Fibroblast of skin of right quadriceps (primary cell): ENCODE measurements around the gene B3GAT1.
"Not testable (repeated sequence)": the region's sequence is repeated elsewhere in the genome, so short reads cannot be mapped to it uniquely, and the experiment has no call there.

Experiments used
- DNase-seq: peaks from one replicate; pipeline ENCODE4 v3.0.0-alpha.2; 2013

The B3GAT1 gene, protein sequence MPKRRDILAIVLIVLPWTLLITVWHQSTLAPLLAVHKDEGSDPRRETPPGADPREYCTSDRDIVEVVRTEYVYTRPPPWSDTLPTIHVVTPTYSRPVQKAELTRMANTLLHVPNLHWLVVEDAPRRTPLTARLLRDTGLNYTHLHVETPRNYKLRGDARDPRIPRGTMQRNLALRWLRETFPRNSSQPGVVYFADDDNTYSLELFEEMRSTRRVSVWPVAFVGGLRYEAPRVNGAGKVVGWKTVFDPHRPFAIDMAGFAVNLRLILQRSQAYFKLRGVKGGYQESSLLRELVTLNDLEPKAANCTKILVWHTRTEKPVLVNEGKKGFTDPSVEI

DNA sequence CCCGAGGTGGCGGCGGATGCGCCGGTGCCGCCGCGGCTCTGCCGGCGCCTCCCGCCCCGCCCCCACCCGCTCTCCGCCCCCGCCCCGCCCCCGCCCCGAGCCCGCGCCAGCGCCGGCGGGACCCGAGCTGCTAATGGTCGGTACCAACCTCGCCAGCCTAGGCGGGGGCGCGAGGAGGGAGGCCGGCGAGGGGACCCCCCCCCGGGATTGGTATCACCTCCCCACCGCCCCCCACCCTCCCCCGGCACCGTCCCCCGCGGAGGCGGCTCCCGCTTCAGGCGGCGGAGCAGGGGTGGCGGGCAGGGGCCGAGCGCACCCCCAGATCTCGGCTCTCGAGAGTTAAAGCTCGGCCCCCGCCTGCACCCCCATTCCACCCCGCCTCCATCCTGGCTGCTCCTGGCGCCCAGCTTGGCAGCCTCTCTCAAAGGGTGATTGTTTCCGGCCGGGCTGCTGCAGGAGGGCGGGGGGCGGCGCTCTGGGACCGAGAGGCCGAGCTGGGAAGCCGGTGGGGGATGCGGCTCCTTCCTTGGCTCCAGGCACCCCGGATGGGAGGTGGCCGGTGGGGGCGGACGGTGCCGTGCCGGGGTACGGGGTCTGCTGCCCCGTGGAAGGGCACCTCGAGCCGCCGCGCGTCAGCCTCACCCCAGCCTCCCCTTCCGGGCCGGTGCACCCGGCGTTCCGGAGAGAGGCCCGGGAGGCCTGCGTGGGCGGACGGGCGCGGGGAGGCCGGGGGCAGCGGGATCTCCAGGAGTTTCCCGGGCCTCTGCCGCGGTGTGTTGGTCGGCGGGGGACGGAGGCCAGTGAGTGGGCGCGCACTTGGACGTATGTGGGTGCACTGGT, at the start of gene B3GAT1:
Gene B3GAT1, minus strand, starts transcription at position 40 of the 840 bp plus-strand sequence. CDS start 24,583 bp downstream, outside the sequence.
- DNase-seq, result no peak

DNA sequence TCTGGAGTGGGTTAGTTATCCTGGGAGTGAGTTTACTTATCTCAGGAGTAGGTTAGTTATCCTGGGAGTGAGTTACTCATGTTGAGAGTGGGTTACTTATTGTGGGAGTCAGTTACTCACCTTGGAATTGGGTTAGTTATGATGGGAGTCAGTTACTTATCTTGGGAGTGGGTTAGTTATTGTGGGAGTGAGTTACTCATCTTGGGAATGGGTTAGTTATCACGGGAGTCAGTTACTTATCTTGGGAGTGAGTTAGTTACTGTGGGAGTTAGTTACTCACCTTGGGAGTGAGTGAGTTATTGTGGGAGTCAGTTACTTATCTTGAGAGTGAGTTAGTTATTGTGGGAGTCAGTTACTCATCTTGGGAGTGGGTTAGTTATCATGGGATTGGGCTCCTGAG, 49.6 kb upstream of the B3GAT1 start:
- no peak for DNase-seq

DNA sequence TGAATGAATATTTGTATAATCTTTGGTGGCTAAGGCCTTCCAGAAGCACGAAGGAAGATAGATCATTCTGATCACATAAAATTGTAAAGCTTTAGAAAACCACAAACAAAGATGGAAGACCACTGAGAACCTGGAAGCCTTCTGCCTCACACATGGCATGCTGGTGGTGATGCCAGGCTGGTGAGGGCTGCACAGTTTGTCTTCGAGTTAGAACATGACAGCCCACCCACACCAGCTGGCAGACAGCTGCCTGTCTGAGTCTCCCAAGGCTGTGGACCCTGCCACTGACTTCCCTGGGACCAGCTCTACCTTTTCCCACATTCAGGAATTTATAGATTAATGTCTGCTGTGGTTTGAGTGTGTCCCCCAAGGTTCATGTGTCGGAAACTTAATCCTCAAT, 48.8 kb upstream of the B3GAT1 start:
- no peak for DNase-seq

DNA sequence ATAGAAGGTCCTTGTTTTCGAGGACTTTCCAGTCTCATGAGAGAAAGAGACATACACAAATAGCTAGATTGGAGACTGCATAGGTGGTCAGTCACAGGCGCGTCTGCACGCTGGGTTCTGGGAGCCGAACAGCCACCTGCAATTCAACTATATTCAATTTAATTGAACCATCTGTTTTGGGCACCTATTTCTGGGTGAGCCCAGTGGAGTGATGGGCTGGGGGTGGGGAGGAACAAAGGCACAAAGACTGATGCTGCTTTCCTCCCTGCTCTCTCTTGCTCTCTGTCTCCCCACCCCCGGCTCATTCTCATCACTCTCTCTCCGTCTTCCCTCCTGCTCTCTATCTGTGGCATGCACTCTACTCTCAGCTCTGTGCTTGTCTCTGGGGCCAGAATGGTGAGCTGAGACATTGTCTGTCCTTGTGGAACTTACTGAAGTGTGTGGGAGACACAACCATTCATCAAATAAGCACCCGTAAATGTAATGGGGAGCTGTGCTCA, 48.1 kb upstream of the B3GAT1 start:
- DNase-seq, result no peak

DNA sequence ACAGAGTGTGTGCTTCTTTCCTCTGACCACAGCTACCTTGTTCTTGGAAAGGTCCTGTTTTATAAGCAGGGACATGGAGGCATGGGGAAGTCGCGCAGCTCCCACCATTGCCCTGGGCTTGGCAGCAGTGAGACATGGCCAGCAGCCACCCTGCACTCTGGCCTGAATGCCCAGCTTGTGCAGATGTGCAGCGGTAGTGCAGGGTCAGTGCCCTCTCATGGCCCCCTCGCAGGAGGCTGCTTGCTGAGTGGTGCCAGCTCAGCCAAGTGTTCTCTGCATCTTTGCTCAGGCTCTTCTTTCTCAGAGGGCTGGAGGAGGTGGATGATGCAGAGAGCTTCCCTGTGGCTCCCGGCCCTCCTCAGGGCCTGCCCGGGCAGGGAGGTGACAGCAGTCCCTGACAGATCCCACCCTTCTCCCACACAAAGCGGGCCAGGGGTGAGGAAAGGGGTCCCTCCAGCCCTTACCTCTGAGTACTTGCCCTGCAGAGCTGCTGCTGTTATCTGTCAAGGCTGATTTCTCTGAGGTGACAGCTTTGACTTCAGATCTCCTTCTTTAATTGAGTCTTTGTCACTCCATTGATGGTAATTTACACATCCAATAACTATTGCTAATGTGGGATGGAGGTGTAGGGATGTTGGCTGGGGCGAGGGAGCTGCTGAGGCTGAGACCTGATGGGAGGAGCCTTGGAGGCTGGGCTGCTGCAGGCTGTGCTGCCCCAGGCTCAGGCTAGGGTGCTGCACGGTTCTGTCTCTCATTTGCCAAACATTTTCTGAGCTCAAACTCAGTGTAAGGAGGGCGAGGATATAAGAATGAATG, 47.4 kb upstream of the B3GAT1 start:
- no peak for DNase-seq

DNA sequence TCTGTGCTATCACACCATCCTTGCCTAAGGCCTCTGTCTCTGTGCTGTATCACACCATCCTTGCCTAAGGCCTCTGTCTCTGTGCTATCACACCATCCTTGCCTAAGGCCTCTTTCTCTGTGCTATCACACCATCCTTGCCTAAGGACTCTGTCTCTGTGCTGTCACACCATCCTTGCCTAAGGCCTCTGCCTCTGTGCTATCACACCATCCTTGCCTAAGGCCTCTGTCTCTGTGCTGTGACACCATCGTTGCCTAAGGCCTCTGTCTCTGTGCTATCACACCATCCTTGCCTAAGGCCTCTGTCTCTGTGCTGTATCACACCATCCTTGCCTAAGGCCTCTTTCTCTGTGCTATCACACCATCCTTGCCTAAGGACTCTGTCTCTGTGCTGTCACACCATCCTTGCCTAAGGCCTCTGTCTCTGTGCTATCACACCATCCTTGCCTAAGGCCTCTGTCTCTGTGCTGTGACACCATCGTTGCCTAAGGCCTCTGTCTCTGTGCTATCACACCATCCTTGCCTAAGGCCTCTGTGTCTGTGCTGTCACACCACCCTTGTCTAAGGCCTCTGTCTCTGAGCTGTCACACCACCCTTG, 45.5 kb upstream of the B3GAT1 start:
- DNase-seq, result not testable (repeated sequence)

DNA sequence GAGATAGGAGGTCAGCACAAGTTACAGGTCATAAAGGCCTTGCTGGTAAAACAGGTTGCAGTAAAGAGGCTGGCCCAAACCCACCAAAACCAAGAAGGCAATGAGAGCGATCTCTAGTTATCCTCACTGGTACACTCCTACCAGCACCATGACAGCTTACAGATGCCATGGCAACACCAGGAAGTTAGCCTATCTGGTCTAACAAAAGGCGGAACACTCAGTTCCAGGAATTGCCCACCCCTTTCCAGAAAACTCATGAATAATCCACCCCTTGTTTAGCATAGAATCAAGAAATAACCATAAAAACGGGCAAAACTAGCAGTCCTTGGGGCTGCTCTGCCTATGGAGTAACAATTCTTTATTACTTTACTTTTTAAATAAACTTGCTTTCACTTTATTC, 43.5 kb upstream of the B3GAT1 start:
- no peak for DNase-seq

DNA sequence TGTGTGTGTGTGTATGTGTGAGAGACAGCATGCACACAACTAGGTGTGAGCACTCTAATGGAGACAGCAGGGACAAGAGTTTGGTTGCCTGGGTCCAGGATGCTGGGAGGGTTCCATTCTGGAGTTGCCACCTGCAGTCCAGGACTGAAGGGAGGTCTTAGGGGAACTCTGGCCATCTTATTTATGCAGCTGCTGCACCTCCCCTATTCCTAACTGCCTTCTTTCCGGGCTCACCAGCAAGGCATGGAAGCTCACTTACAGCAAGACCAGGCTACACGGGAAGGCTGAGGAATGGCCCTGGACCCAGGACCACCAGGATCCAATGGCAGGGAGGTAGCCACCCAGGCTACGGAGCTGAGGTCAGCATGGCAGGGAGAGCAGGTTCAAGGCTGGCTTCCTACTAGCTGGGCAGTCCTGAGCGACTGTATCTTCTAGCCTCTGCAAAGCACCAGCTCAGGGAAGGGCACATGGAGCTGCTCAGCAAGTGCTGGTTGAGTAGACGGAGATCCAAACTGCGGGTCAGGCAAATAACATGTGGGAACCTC, 42.2 kb upstream of the B3GAT1 start:
- no peak for DNase-seq

DNA sequence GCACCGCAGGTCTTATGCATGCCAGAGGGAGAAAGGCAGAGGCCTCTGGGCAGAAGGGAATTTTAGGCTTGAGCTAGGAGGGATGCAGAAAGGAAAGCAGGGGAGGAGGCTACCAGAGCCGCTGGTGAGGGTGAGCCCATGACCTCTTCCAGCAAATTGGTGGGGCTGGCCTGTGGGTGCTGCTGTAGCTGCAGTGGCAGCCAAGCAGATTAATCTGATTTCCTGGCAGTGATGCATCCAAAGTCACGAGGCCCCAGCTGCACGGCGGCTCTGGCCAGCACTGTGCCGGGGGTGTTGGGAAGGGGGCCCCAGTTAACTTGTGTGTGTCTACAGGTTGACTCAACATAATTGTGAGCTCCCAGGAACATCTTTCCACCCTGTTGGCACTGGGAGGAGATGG, 41.4 kb upstream of the B3GAT1 start:
- DNase-seq, result no peak

DNA sequence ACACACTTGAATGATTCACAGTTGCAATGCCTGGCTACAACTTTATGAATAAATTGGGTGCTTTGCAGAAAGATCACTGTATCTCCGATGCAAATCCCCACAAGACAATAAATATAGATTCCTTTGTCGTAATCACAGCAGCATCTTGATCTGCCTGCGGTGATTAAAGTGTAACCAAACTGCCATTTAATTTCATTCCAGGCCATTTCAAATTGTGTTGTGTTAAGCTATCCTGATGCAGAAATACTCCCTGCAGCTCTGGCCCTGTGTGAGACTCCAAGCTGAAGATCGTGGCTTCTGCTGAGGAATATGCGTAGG, 40.8 kb upstream of the B3GAT1 start:
- DNase-seq, result no peak

DNA sequence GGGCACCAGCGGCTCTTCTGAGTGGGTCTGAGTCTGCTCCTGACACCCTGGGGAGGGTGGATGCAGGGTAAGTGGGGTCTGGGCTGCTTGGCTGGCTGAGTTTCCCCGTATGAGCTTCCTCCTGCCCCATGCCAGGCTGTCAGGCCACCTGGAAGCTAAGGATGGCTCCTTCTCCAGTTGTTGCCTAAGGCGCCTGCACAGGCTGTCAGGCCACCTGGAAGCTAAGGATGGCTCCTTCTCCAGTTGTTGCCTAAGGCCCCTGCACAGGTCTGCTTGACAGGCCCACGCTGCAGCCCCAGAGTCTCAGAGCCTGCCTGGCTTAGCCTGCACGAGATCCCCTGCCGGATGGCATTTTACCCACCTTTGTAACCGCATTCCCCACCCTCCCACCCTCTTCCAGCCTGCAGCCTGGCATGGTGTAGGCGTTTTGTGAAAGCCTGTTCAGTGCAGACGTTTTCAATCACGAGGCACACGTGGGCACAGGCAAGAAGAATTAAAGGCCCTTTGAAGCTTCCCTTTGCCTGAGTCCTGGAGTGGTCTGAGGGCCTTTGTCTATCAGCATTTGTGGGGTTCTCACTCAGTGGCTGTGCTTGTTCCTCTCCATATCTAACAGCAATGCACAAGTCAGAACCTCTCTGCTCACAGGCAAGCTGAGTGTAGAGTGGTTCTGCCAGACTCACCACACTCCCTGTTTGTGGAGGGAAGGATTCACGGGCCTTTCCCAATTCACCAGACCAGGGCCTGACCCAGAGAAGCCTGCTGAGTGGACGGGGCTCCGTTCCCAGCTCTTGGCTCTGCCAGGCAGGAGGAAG, 40.2 kb upstream of the B3GAT1 start:
- DNase-seq, result no peak

DNA sequence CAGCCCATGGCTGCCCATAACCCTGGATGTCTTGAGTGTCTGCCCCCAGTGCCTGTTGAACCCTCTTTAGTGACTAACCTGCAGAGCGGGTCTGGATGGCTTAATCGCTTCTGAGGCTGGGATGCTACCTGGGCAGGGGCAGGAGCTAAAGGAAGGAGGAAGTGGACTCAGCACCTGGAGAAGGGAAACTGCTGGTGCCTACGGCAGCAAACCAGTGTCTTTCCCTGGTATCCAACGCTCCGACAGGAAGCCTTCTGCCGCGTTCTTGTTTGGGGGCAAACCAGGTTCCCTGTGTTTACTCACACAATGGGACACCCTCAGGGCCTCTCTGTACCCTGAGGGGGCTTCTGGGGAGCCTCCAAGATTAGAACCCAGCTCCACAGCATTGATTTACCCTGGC, 38.1 kb upstream of the B3GAT1 start:
- no peak for DNase-seq

DNA sequence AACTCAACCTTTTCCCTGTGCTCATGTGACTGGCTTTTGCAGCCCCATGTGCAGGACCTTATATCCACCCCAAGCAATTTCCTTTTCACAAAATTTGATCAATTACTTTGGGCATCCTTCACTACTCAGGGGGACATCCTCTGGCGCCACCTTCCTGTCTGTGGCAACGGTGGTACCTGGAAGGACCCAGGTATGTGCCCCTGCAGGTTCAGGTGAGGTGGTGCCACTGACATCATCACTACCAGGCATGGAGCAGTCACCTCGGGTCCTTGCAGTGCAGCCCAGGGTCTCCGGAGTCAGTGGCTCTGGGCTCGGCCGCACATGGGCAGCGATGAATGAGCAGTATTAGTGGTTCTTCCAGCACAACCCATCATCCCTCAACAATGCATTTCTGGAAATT, 37.7 kb upstream of the B3GAT1 start:
- DNase-seq, result no peak

DNA sequence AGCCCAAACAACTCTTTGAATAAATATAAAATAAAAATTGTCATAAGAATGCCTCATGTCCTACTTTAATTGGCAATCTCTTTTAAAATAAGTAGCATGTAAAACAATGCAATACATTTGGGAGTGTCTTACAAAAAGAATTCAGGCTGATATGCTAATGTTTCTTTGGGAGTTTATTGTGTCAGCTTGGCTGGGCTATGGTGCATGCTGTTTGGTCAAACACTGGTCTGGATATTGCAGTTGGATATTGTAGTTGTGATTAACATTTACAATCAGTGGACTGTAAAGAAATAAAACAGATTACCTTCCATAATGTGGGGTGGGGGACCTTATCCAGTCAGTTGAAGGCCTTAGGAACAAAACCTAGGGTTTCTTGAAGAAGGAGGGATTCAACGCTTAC, 37.0 kb upstream of the B3GAT1 start:
- no peak for DNase-seq

DNA sequence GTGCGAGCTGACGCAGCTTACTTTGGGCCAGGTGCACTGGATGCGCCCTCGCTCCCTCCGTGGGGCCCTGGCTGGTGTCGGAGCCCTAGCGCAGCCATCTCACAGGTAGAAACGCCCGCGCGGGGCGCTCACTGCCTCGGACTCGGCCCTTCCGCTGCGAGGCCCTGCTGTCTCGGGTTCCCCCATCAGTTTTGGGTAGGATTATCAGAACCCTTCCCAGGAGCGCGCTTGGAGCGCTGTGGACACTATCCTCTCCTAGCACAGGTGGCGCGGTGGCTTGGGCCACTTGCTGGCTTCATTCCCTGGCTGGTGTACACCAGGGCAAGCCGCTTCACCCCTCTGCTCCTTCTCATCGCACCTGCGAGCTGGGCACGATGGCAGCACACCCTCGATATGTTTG, 35.7 kb upstream of the B3GAT1 start:
- no peak for DNase-seq

DNA sequence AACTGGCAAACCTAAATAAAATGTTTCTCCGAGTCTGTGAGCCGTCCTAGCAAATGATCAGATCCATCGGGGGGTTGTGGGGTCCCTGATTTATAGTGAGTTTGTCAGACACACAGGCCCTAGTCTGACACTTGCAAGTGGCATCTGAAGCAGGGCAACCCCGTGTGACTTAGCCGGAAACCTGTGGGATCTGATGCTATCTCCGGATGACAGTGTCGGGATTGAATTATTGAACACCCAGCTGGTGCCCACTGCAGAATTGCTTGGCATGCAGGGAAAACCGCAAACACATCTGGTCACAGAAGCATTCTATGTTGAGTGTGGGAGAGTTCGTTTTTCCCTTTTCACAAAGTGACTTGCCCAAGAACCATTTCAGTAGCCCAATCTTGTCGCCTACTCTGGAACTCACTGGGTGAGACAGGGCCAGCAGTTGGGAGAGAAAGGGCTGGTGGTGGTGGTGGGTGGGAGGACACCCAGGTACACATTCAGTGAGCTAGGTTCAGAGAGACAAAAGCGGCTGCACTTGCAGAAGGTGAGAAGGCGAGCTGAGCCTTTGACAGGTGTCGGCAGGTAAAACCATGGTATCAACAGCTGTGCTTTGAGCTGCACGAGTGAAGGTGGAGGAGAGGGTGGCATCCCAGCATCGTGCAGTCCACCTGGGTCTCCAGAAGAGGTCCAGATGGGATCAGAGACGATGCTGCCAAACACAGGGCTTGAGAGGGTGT, 33.7 kb upstream of the B3GAT1 start:
- no peak for DNase-seq

DNA sequence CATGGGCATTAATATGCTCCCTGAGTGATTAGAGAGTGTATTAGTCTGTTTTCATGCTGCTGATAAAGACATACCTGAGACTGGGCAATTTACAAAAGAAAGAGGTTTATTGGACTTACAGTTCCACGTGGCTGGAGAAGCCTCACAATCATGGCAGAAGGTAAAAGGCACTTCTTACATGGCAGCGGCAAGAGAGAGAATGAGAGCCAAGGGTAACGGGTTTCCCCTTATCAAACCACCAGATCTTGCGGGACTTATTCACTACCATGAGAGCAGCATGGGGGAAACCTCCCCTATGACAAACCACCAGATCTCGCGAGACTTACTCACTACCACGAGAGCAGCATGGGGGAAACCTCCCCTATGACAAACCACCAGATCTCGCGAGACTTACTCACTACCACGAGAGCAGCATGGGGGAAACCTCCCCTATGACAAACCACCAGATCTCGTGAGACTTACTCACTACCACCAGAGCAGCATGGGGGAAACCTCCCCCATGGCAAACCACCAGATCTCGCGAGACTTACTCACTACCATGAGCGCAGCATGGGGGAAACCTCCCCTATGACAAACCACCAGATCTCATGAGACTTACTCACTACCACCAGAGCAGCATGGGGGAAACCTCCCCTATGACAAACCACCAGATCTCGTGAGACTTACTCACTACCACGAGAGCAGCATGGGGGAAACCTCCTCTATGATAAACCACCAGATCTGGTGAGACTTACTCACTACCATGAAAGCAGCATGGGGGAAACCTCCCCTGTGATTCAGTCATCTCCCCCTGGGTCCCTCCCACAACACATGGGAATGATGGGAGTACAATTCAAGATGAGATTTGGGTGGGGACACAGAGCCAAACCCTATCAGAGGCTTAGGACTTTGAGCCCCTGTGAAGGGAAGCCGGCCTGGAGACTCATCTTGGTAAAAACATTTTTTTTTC, 32.4 kb upstream of the B3GAT1 start:
- DNase-seq, result not testable (repeated sequence)

DNA sequence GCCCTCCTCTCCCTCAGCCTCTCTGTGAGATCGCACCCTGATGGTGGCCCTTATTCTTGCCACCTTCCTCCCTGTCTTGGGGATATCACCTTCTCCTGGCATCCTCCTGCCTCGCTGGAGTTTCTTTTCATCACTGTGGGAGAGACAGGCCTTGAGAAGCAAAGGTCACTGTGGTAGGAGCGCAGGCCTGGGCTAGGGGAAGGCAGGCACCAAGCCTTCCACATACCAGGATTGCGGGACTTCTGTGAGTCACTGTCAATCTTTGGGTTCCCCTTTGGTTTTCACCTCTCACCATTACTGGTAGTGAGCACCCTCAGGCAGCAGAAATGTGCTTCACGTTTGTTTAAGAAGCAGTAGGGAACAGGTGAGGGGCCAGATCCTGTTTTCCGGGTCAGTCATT, 31.2 kb upstream of the B3GAT1 start:
- DNase-seq, result no peak

DNA sequence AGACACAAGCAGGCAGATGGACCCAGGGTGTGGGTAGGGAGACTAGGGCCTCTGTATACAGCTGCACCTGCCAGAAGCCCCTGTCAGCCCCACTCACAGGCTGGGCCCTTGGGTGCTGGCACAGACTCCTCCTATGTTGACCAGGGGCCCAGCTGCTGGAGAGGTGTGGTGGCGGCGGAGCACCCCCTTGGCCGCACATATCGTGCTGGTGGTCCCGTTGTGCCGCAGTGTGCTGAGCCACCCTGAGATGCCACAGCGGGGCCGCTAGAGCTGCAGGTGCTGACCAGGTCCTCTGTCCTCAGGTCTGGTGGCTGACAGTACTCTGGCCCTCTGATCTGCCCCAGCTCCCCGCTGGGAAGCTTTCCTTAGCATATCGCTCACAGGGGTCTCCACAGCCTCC, 30.2 kb upstream of the B3GAT1 start:
- DNase-seq, result no peak

DNA sequence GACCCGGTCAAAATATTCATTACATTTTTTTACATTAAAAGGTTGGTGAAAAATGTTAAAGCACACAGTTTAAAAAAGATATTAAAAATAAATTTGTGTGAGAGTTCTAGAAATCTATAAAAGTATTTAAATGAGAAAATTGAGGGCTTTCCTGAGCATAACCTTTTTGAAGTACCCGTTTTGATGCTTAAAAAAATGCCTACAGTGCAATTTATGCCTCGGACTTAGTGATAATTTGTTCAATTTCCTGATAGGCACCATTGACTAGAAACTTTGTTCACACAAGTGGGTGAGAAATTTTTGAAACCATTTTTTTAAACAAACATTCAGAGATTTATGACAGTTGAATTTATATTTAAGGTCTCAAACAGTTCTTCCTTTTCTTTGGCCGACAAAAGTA, 29.7 kb upstream of the B3GAT1 start:
- DNase-seq, result no peak
